Pancreas (tissue), 10 donors: Measurements from ENCODE around the gene LRRC75A. TPM values are rescaled to one million over a fixed set of nuclear protein-coding genes. Genes with fewer than 3 reads are reported as not detected.
A peak's percentile ranks its signal among the peaks of the same experiment; 100 is the strongest.

ENCODE experiments used
- ATAC-seq, 4 donors: fragments of 200-7000 bp; cut with Tn5 transposase; one replicate each; pipeline versions ENCODE4 v1.8.0 to v1.9.1; 2020; ENCODE audit warnings: mild to moderate bottlenecking in 4 of 4, moderate library complexity in 4 of 4
- DNase-seq, 6 donors: peaks; one replicate each; pipeline ENCODE4 v3.0.0-alpha.2; 2020
- FAIRE-seq: peaks from 2 replicates; lab custom pipeline; 2012; peaks lifted over from hg19 to GRCh38; lab: Jason Lieb, UNC
- H3K27ac ChIP-seq, 4 donors: fragments of 200-600 bp; sonication (generic); 1 replicate in 3 of 4; 2 replicates in 1 of 4; pipeline versions ENCODE4 v1.5.0 to v1.8.0; 2020
- H3K27me3 ChIP-seq, 4 donors: fragments of 200-600 bp; one replicate each; pipeline ENCODE4 v1.8.0; 2021
- H3K36me3 ChIP-seq, 3 donors: fragments of 200-600 bp; sonication (generic) in 1 of 3; one replicate each; pipeline versions ENCODE4 v1.5.0 to v1.8.0; 2020 to 2021
- H3K4me1 ChIP-seq, 3 donors: fragments of 200-600 bp; one replicate each; pipeline ENCODE4 v1.8.0; 2021
- H3K4me3 ChIP-seq, 4 donors: fragments of 200-600 bp; sonication (generic) in 2 of 4; one replicate each; pipeline versions ENCODE4 v1.5.0 to v1.8.0; 2020 to 2021
- H3K9me3 ChIP-seq, 4 donors: fragments of 200-600 bp; one replicate each; pipeline ENCODE4 v1.8.0; 2021
- CTCF ChIP-seq, 4 donors: fragments of 200-600 bp; sonication (generic) in 3 of 4; IDR thresholded peaks; one replicate each; pipeline versions ENCODE4 v1.5.0 to v1.8.0; 2021; ENCODE audit warnings: antibody characterized with exemption in 4 of 4
- WGBS, 2 donors: extraction: QIAGEN DNeasy Blood & Tissue Kit; methylation state at CpG; one replicate each; pipeline ENCODE4 v1.1.7; 2013; 5-methylcytosine and 5-hydroxymethylcytosine counted together
- intact Hi-C, 3 donors: fragments of 100-400 bp; cut with DNase I; formaldehyde crosslinking; loops; one replicate each; pipeline versions ENCODE4 v1.11.1 to v1.14.2; 2022
- polyA plus RNA-seq, 2 donors: library from polyadenylated mRNA; stranded (reverse); fragments of 200-250 nt; gene quantifications; one replicate each; pipeline ENCODE4 v1.2.3, GENCODE V29; 2013
- total RNA-seq, 6 donors: library from RNA; stranded (reverse); fragmentation: NEBNext Ultra II Directional in 4 of 6; extraction: Animal tissue kit (Norgen Biotek cat#: 25700) in 4 of 6; gene quantifications; one replicate each; pipeline versions ENCODE4 v1.2.1 to v1.2.4, GENCODE V29; 2021 to 2023
- donor health status: healthy with polysubstance abuse.
- donor health status: DM: no; HTN: no; CAD: no; lungs with moderate emphysema.
- donor health status: DM: no; HTN: no; CAD: no.
- donor health status: control.
- donor health status: control.
- donor health status: Bipolar disorder and iron deficiency.
- donor health status: DM: yes; HTN: yes; CAD: no.
- donor health status: DM: no; HTN: no; CAD: no.
- donor health status: DM: no; HTN: no; CAD: no.
- donor health status: DM: yes; HTN: yes; CAD: no.

Gene LRRC75A
- total and polyA plus RNA-seq, 8 donors, result 0.95 to 4.0 (median 2.0) TPM

DNA sequence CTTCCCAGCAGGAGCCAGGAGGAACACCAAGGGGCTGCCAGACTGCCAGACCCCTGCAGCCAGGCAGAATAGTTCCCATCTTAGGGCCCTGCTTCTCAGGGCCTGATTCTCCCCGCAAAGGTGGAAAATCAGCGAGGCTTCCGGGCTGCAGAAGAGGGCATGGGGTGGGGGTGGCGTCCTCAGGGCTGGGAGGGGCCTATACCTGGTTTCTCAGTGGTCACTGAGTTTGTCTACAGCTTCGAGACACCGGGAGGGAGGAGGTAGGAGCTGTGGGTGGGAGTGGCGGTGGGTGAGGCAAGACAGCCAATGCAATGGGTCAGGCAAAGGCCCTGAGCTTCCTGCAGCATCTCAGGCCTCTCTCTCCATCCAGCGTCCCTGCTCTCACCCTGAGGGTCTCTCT lies 14.3 kb downstream of the LRRC75A start:
- Histone ChIP-seq H3K27ac (no peak overlapping the region), H3K9me3 (no peaks in the 10 kb centered on the region), H3K27me3 (no peaks in the 10 kb centered on the region), H3K36me3 (no peaks in the 10 kb centered on the region), H3K4me3 (no peak overlapping the region), H3K4me1 (no peaks in the 10 kb centered on the region)
- intact Hi-C loops, result no loop called here
- no peak for FAIRE-seq
- 87 to 88% methylated on average over 8 of the region's 8 CpGs for WGBS, 2 donors
- TF ChIP-seq CTCF (IDR thresholded peaks at IDR 0.05), result no peak
- ATAC-seq, result no peak
- no peak for DNase-seq

GRCh38 chr17:16477255-16477654 lies 14.7 kb downstream of the LRRC75A start:
- TF ChIP-seq CTCF (IDR thresholded peaks at IDR 0.05), result no peak
- FAIRE-seq, result no peak
- ATAC-seq, result peak in 3 of 4 donors; percentile 52 to 71 (median 70)
- WGBS, 2 donors, result 84 to 85% methylated on average over 5 of the region's 5 CpGs
- no peaks in the 10 kb centered on the region for H3K36me3 ChIP-seq
- no peaks in the 10 kb centered on the region for H3K4me1 ChIP-seq
- H3K27ac ChIP-seq, result no peak overlapping the region
- no peaks in the 10 kb centered on the region for H3K27me3 ChIP-seq
- no peaks in the 10 kb centered on the region for H3K9me3 ChIP-seq
- no peak overlapping the region for H3K4me3 ChIP-seq
- DNase-seq, result peak in 1 of 6 donors; percentile 13
- intact Hi-C loops, result no loop called here

DNA sequence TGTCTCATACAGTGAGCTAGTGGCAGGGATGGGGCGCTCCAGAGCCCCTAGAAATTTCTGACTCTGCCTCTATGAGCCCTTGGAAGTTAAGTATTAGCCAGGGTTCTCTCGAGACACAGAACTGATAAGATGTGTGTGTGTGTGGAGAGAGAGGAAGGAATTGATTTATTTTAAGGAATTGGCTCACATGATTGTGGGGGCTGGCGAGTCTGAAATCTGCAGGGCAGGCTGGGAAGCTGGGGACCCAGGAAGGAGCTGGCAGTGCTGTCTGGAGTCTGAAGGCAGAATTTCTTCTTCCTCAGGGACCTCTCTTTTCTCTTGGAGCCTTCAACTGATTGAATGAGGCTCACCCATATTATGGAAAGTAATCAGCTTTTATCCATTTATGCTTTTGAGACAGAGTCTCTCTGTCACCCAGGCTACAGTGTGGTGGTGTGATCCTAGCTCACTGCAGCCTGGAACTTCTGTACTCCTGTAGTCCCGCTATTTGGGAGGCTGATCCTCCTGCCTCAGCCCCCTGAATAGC lies 16.8 kb downstream of the LRRC75A start:
- Histone ChIP-seq H3K27ac (no peak overlapping the region), H3K4me1 (no peaks in the 10 kb centered on the region), H3K36me3 (no peaks in the 10 kb centered on the region), H3K4me3 (no peak overlapping the region), H3K9me3 (no peaks in the 10 kb centered on the region), H3K27me3 (no peaks in the 10 kb centered on the region)
- FAIRE-seq (no peak), DNase-seq (no peak), ATAC-seq (no peak)
- intact Hi-C loops, result no loop called here
- WGBS, 2 donors, result 55 to 56% methylated on average over 4 of the region's 4 CpGs
- no peak for TF ChIP-seq CTCF (IDR thresholded peaks at IDR 0.05)

GRCh38 chr17:16474012-16474725 lies 17.8 kb downstream of the LRRC75A start:
- 90 to 94% methylated on average over 13 of the region's 13 CpGs for WGBS, 2 donors

More at GRCh38 chr17:16474012-16474725, 17.8 kb downstream of the LRRC75A start:
- no peak overlapping the region for H3K4me3 ChIP-seq
- no peaks in the 10 kb centered on the region for H3K27me3 ChIP-seq
- H3K4me1 ChIP-seq, result no peaks in the 10 kb centered on the region
- no peaks in the 10 kb centered on the region for H3K9me3 ChIP-seq
- intact Hi-C loops, result no loop called here
- FAIRE-seq, result no peak
- TF ChIP-seq CTCF (IDR thresholded peaks at IDR 0.05), result no peak
- H3K36me3 ChIP-seq, result no peaks in the 10 kb centered on the region
- no peak for DNase-seq
- no peak overlapping the region for H3K27ac ChIP-seq
- no peak for ATAC-seq
